SK-N-SH treated with all-trans-retinoic acid at 6 μM for 48 hours (cell line): ENCODE data around the gene DNAH9.

ENCODE experiments used
- ATAC-seq: fragments of 200-7000 bp; cut with Tn5 transposase; 3 replicates; pipeline ENCODE4 v1.9.1; 2020; ENCODE audit warnings: mild to moderate bottlenecking, moderate library complexity
- ARNTL ChIP-seq: fragments of 450-650 bp; formaldehyde crosslinking; IDR thresholded peaks from 2 replicates; pipeline ENCODE4 v1.5.0; 2020; ENCODE audit warnings: low read depth, mild to moderate bottlenecking, moderate library complexity, borderline replicate concordance
- BACH2 ChIP-seq: fragments of 250-450 bp; sonication (Bioruptor Pico); IDR thresholded peaks from 2 replicates; pipeline ENCODE4 v1.9.0; 2021; ENCODE audit warnings: mild to moderate bottlenecking, borderline replicate concordance
- CREB5 ChIP-seq: fragments of 250-450 bp; sonication (Bioruptor Pico); IDR thresholded peaks from 2 replicates; pipeline ENCODE4 v1.5.1; 2020; ENCODE audit warnings: low read depth, mild to moderate bottlenecking, moderate library complexity
- CSDC2 ChIP-seq: fragments of 250-450 bp; sonication (Bioruptor Pico); IDR thresholded peaks from 2 replicates; pipeline ENCODE4 v1.5.0; 2020; ENCODE audit warnings: mild to moderate bottlenecking, moderate library complexity
- CSRNP3 ChIP-seq: fragments of 250-450 bp; sonication (Bioruptor Pico); IDR thresholded peaks from 2 replicates; pipeline ENCODE4 v1.5.1; 2021; ENCODE audit warnings: mild to moderate bottlenecking, moderate library complexity
- ESRRG ChIP-seq: fragments of 250-450 bp; sonication (Bioruptor Pico); IDR thresholded peaks from 2 replicates; pipeline ENCODE4 v1.6.1; 2021; ENCODE audit warnings: mild to moderate bottlenecking
- GLIS3 ChIP-seq: fragments of 250-450 bp; sonication (Bioruptor Pico); IDR thresholded peaks from 2 replicates; pipeline ENCODE4 v1.5.0; 2020; ENCODE audit warnings: mild to moderate bottlenecking, moderate library complexity
- ISL1 ChIP-seq: fragments of 250-450 bp; sonication (Bioruptor Pico); IDR thresholded peaks from 2 replicates; pipeline ENCODE4 v2.1.2; 2022; ENCODE audit warnings: mild to moderate bottlenecking, moderate library complexity
- OSR1 ChIP-seq: fragments of 250-450 bp; sonication (Bioruptor Pico); IDR thresholded peaks from 2 replicates; pipeline ENCODE4 v1.8.0; 2022; ENCODE audit warnings: moderate library complexity, mild to moderate bottlenecking, inconsistent platforms
- POU6F1 ChIP-seq: fragments of 250-450 bp; sonication (Bioruptor Pico); IDR thresholded peaks from 2 replicates; pipeline ENCODE4 v1.8.0; 2021; ENCODE audit warnings: low read depth, mild to moderate bottlenecking, moderate library complexity, borderline replicate concordance
- RARB ChIP-seq: fragments of 250-450 bp; sonication (Bioruptor Pico); IDR thresholded peaks from 2 replicates; pipeline ENCODE4 v1.8.0; 2021; ENCODE audit warnings: mild to moderate bottlenecking, moderate library complexity
- SNAI2 ChIP-seq: fragments of 250-450 bp; sonication (Bioruptor Pico); IDR thresholded peaks from 2 replicates; pipeline ENCODE4 v1.5.0; 2020; ENCODE audit warnings: mild to moderate bottlenecking, moderate library complexity
- TCF4 ChIP-seq: fragments of 250-450 bp; sonication (Bioruptor Pico); IDR thresholded peaks from 2 replicates; pipeline ENCODE4 v1.8.0; 2021; ENCODE audit warnings: mild to moderate bottlenecking, moderate library complexity, borderline replicate concordance
- TOX ChIP-seq: fragments of 250-450 bp; sonication (Bioruptor Pico); IDR thresholded peaks from 2 replicates; pipeline ENCODE4 v1.8.0; 2021; ENCODE audit warnings: mild to moderate bottlenecking, moderate library complexity, borderline replicate concordance
- TSHZ2 ChIP-seq: fragments of 250-450 bp; sonication (Bioruptor Pico); IDR thresholded peaks from 2 replicates; pipeline ENCODE4 v1.5.0; 2020; ENCODE audit warnings: mild to moderate bottlenecking, moderate library complexity
- ZFP3 ChIP-seq: fragments of 250-450 bp; sonication (Bioruptor Pico); IDR thresholded peaks from 2 replicates; pipeline ENCODE4 v1.5.0; 2020; ENCODE audit warnings: mild to moderate bottlenecking, moderate library complexity
- ZFP30 ChIP-seq: fragments of 450-650 bp; formaldehyde crosslinking; IDR thresholded peaks from 2 replicates; pipeline ENCODE4 v1.5.0; 2022; ENCODE audit warnings: mild to moderate bottlenecking, moderate library complexity
- ZNF565 ChIP-seq: fragments of 450-650 bp; formaldehyde crosslinking; conservative IDR thresholded peaks from 2 replicates; pipeline ENCODE4 v1.5.0; 2020; ENCODE audit warnings: low read depth, mild to moderate bottlenecking, moderate library complexity
- ZNF70 ChIP-seq: fragments of 450-650 bp; formaldehyde crosslinking; IDR thresholded peaks from 2 replicates; pipeline ENCODE4 v1.5.0; 2020; ENCODE audit warnings: mild to moderate bottlenecking, moderate library complexity
- ZNF8 ChIP-seq: fragments of 450-650 bp; formaldehyde crosslinking; IDR thresholded peaks from 2 replicates; pipeline ENCODE4 v1.5.0; 2020; ENCODE audit warnings: mild to moderate bottlenecking, moderate library complexity

The DNAH9 gene

GRCh38 chr17:11707586-11707985, 109.3 kb downstream of the DNAH9 start:
- no peak for ATAC-seq
- TF ChIP-seq ISL1 (CRISPR knock-in tag) (no peak), TCF4 (CRISPR knock-in tag) (no peak), ZNF70 (CRISPR knock-in tag) (no peak), GLIS3 (CRISPR knock-in tag) (no peak), CSRNP3 (CRISPR knock-in tag) (no peak), TOX (CRISPR knock-in tag) (no peak), ZFP30 (CRISPR knock-in tag) (no peak), ZNF8 (no peak), TSHZ2 (no peak), BACH2 (CRISPR knock-in tag) (no peak), ZNF565 (CRISPR knock-in tag) (no peak), ESRRG (no peak), OSR1 (CRISPR knock-in tag) (no peak), SNAI2 (no peak)

GRCh38 chr17:11712456-11712855, 114.2 kb downstream of the DNAH9 start:
- ATAC-seq: no peak
- TF ChIP-seq ARNTL (CRISPR knock-in tag) (no peak), CREB5 (CRISPR knock-in tag) (no peak)

GRCh38 chr17:11719203-11719602, 120.9 kb downstream of the DNAH9 start:
- ATAC-seq: no peak
- TF ChIP-seq TOX (CRISPR knock-in tag) (no peak), POU6F1 (CRISPR knock-in tag) (no peak), ZFP3 (CRISPR knock-in tag) (no peak), TSHZ2 (no peak), CSDC2 (no peak), ARNTL (CRISPR knock-in tag) (no peak), RARB (CRISPR knock-in tag) (no peak), ESRRG (no peak), OSR1 (CRISPR knock-in tag) (no peak), TCF4 (CRISPR knock-in tag) (no peak), CSRNP3 (CRISPR knock-in tag) (no peak)
